PC-9 (cell line): ENCODE results near the gene PRCD. TPM values are rescaled to one million over a fixed set of nuclear protein-coding genes. Genes with fewer than 3 reads are reported as not detected.

Experiments used
- BruUV-seq: library from RNA; stranded (reverse); fragments of 400-500 nt; replicated peaks from 2 replicates; lab custom pipeline; 2021; lab: Mats Ljungman, UMichigan
- CTCF ChIA-PET: fragments of 300-600 bp; sonication (Branson Sonifier 250); formaldehyde crosslinking; loops from one replicate; lab custom pipeline; 2022; ENCODE audit warnings: antibody characterized with exemption; lab: Charles Lee
- POLR2A ChIA-PET: fragments of 300-600 bp; sonication (Branson Sonifier 250); formaldehyde crosslinking; loops from one replicate; lab custom pipeline; 2022; ENCODE audit warnings: antibody characterized with exemption; ENCODE audit not compliant: unreplicated experiment; lab: Charles Lee
- DNase-seq, 2 experiments: peaks; one replicate each; pipeline versions ENCODE4 v3.0.0 to v3.0.0-alpha.2; 2015 to 2022; ENCODE audit warnings: mixed read lengths in 1 of 2
- H2AFZ ChIP-seq: fragments of 200-600 bp; sonication (generic); 2 replicates; pipeline ENCODE4 v1.8.1; 2017; ENCODE audit warnings: antibody characterized with exemption
- H3F3A ChIP-seq: fragments of 200-600 bp; sonication (generic); 2 replicates; pipeline ENCODE4 v1.8.1; 2017; ENCODE audit warnings: antibody characterized with exemption, mild to moderate bottlenecking, low read depth; ENCODE audit not compliant: insufficient read depth
- H3K27ac ChIP-seq: fragments of 200-600 bp; sonication (generic); 2 replicates; pipeline ENCODE4 v1.6.1; 2016; ENCODE audit warnings: mixed run types
- H3K27me3 ChIP-seq: fragments of 200-600 bp; sonication (generic); 2 replicates; pipeline ENCODE4 v1.6.1; 2016; ENCODE audit warnings: low read depth, mixed run types; ENCODE audit not compliant: insufficient read depth
- H3K36me3 ChIP-seq: fragments of 200-600 bp; sonication (generic); 2 replicates; pipeline ENCODE4 v1.6.1; 2016; ENCODE audit warnings: low read depth, mixed run types
- H3K4me1 ChIP-seq: fragments of 200-600 bp; sonication (generic); replicated peaks from 2 replicates; pipeline ENCODE4 v1.6.1; 2016; ENCODE audit warnings: mixed run types; ENCODE audit not compliant: insufficient read depth
- H3K4me2 ChIP-seq: fragments of 200-600 bp; sonication (generic); 2 replicates; pipeline ENCODE4 v1.6.1; 2017; ENCODE audit warnings: mixed run types
- H3K4me3 ChIP-seq: fragments of 200-600 bp; sonication (generic); 2 replicates; pipeline ENCODE4 v1.6.1; 2016; ENCODE audit warnings: mixed run types
- H3K79me2 ChIP-seq: fragments of 200-600 bp; sonication (generic); 2 replicates; pipeline ENCODE4 v1.6.1; 2017; ENCODE audit warnings: low read depth, mixed run types
- H3K9me2 ChIP-seq: fragments of 200-600 bp; sonication (generic); 2 replicates; pipeline ENCODE4 v1.8.1; 2017; ENCODE audit warnings: mild to moderate bottlenecking; ENCODE audit not compliant: insufficient read depth
- H3K9me3 ChIP-seq: fragments of 200-600 bp; sonication (generic); 2 replicates; pipeline ENCODE4 v1.8.1; 2016; ENCODE audit warnings: low read depth; ENCODE audit not compliant: insufficient read depth
- H4K20me1 ChIP-seq: fragments of 200-600 bp; sonication (generic); 2 replicates; pipeline ENCODE4 v1.8.1; 2017; ENCODE audit not compliant: insufficient read depth
- CTCF ChIP-seq: fragments of 200-600 bp; sonication (generic); conservative IDR thresholded peaks from 2 replicates; pipeline ENCODE4 v1.6.1; 2017; ENCODE audit warnings: mixed run types, antibody characterized with exemption, mild to moderate bottlenecking, moderate library complexity
- EZH2 ChIP-seq: fragments of 200-600 bp; sonication (generic); IDR thresholded peaks from 2 replicates; pipeline ENCODE4 v1.8.0; 2017; ENCODE audit warnings: antibody characterized with exemption, low read depth
- intact Hi-C: fragments of 100-400 bp; cut with micrococcal nuclease; formaldehyde crosslinking; loops from one replicate; pipeline ENCODE4 v1.10.0; 2022; ENCODE audit not compliant: unreplicated experiment
- total RNA-seq: library from RNA; stranded (reverse); gene quantifications from 2 replicates; pipeline ENCODE4 v1.2.3, GENCODE V29; 2021

The PRCD gene
- total RNA-seq, 1 experiment from 2014 or later = 2.7 TPM

GRCh38 chr17:76570457-76570856, 30.6 kb downstream of the PRCD start:
- no peak for TF ChIP-seq CTCF
- no peak for TF ChIP-seq EZH2
- POLR2A ChIA-PET = no interaction called here
- H3K36me3 ChIP-seq = no peaks in the 10 kb centered on the region

GRCh38 chr17:76570877-76571471, 31.1 kb downstream of the PRCD start:
- Histone ChIP-seq H3K79me2 (no peaks in the 10 kb centered on the region), H3F3A (peaks cover 13% of the 10 kb centered on the region), H3K36me3 (no peaks in the 10 kb centered on the region), H3K4me3 (no peak overlapping the region), H3K4me2 (no peak overlapping the region), H3K4me1 (no peaks in the 10 kb centered on the region), H2AFZ (no peak overlapping the region), H3K27me3 (no peaks in the 10 kb centered on the region), H3K9me3 (no peaks in the 10 kb centered on the region), H4K20me1 (peaks cover 7% of the 10 kb centered on the region), H3K27ac (no peak overlapping the region), H3K9me2 (no peaks in the 10 kb centered on the region)
- intact Hi-C loops = no loop called here
- TF ChIP-seq CTCF = no peak
- TF ChIP-seq EZH2 = no peak
- BruUV-seq = no TSS peak
- CTCF ChIA-PET = no interaction called here
- POLR2A ChIA-PET = no interaction called here
- no peak for DNase-seq

More at GRCh38 chr17:76570457-76570856, 30.6 kb downstream of the PRCD start:
- peaks cover 12% of the 10 kb centered on the region for H4K20me1 ChIP-seq
- H3K9me2 ChIP-seq = no peaks in the 10 kb centered on the region
- H3K4me1 ChIP-seq = no peaks in the 10 kb centered on the region
- BruUV-seq = no TSS peak
- intact Hi-C loops = no loop called here
- no peak overlapping the region for H3K4me3 ChIP-seq
- no peaks in the 10 kb centered on the region for H3K27me3 ChIP-seq
- H3F3A ChIP-seq = peaks cover 18% of the 10 kb centered on the region
- H3K4me2 ChIP-seq = no peak overlapping the region
- no peak overlapping the region for H2AFZ ChIP-seq
- DNase-seq = no peak
- CTCF ChIA-PET = no interaction called here
- H3K9me3 ChIP-seq = no peaks in the 10 kb centered on the region
- H3K79me2 ChIP-seq = no peaks in the 10 kb centered on the region
- H3K27ac ChIP-seq = no peak overlapping the region

GRCh38 chr17:76572201-76572910, 32.5 kb downstream of the PRCD start:
- no peaks in the 10 kb centered on the region for H3K36me3 ChIP-seq
- no peak overlapping the region for H3K4me2 ChIP-seq
- H3K4me3 ChIP-seq = no peak overlapping the region
- H3K9me3 ChIP-seq = no peaks in the 10 kb centered on the region
- DNase-seq = no peak
- no peak overlapping the region for H3K27ac ChIP-seq
- ChIA-PET POLR2A (no interaction called here), CTCF (no interaction called here)
- no peak overlapping the region for H2AFZ ChIP-seq
- H3F3A ChIP-seq = peaks cover 2% of the 10 kb centered on the region
- no peaks in the 10 kb centered on the region for H4K20me1 ChIP-seq
- intact Hi-C loops = no loop called here
- H3K9me2 ChIP-seq = no peaks in the 10 kb centered on the region
- no peak for TF ChIP-seq EZH2
- TF ChIP-seq CTCF = no peak
- no peaks in the 10 kb centered on the region for H3K27me3 ChIP-seq
- no peaks in the 10 kb centered on the region for H3K79me2 ChIP-seq
- BruUV-seq = no TSS peak
- H3K4me1 ChIP-seq = no peaks in the 10 kb centered on the region
